SK-N-SH treated with all-trans-retinoic acid at 6 μM for 48 hours (cell line): Measurements from ENCODE around the gene MTFR2.

Experiments
- ATAC-seq: fragments of 200-7000 bp; cut with Tn5 transposase; 3 replicates; pipeline ENCODE4 v1.9.1; 2020; ENCODE audit warnings: mild to moderate bottlenecking, moderate library complexity
- BACH2 ChIP-seq: fragments of 250-450 bp; sonication (Bioruptor Pico); IDR thresholded peaks from 2 replicates; pipeline ENCODE4 v1.9.0; 2021; ENCODE audit warnings: mild to moderate bottlenecking, borderline replicate concordance
- CREB5 ChIP-seq: fragments of 250-450 bp; sonication (Bioruptor Pico); IDR thresholded peaks from 2 replicates; pipeline ENCODE4 v1.5.1; 2020; ENCODE audit warnings: low read depth, mild to moderate bottlenecking, moderate library complexity
- CSDC2 ChIP-seq: fragments of 250-450 bp; sonication (Bioruptor Pico); IDR thresholded peaks from 2 replicates; pipeline ENCODE4 v1.5.0; 2020; ENCODE audit warnings: mild to moderate bottlenecking, moderate library complexity
- CSRNP3 ChIP-seq: fragments of 250-450 bp; sonication (Bioruptor Pico); IDR thresholded peaks from 2 replicates; pipeline ENCODE4 v1.5.1; 2021; ENCODE audit warnings: mild to moderate bottlenecking, moderate library complexity
- ESRRG ChIP-seq: fragments of 250-450 bp; sonication (Bioruptor Pico); IDR thresholded peaks from 2 replicates; pipeline ENCODE4 v1.6.1; 2021; ENCODE audit warnings: mild to moderate bottlenecking
- GLIS3 ChIP-seq: fragments of 250-450 bp; sonication (Bioruptor Pico); IDR thresholded peaks from 2 replicates; pipeline ENCODE4 v1.5.0; 2020; ENCODE audit warnings: mild to moderate bottlenecking, moderate library complexity
- ISL1 ChIP-seq: fragments of 250-450 bp; sonication (Bioruptor Pico); IDR thresholded peaks from 2 replicates; pipeline ENCODE4 v2.1.2; 2022; ENCODE audit warnings: mild to moderate bottlenecking, moderate library complexity
- OSR1 ChIP-seq: fragments of 250-450 bp; sonication (Bioruptor Pico); IDR thresholded peaks from 2 replicates; pipeline ENCODE4 v1.8.0; 2022; ENCODE audit warnings: moderate library complexity, mild to moderate bottlenecking, inconsistent platforms
- PATZ1 ChIP-seq: fragments of 250-450 bp; sonication (Bioruptor Pico); IDR thresholded peaks from 2 replicates; pipeline ENCODE4 v1.8.0; 2020; ENCODE audit warnings: mild to moderate bottlenecking, moderate library complexity, borderline replicate concordance
- POU6F1 ChIP-seq: fragments of 250-450 bp; sonication (Bioruptor Pico); IDR thresholded peaks from 2 replicates; pipeline ENCODE4 v1.8.0; 2021; ENCODE audit warnings: low read depth, mild to moderate bottlenecking, moderate library complexity, borderline replicate concordance
- PPARA ChIP-seq: fragments of 250-450 bp; sonication (Bioruptor Pico); IDR thresholded peaks from 2 replicates; pipeline ENCODE4 v1.5.0; 2020; ENCODE audit warnings: mild to moderate bottlenecking, borderline replicate concordance
- SNAI2 ChIP-seq: fragments of 250-450 bp; sonication (Bioruptor Pico); IDR thresholded peaks from 2 replicates; pipeline ENCODE4 v1.5.0; 2020; ENCODE audit warnings: mild to moderate bottlenecking, moderate library complexity
- TCF4 ChIP-seq: fragments of 250-450 bp; sonication (Bioruptor Pico); IDR thresholded peaks from 2 replicates; pipeline ENCODE4 v1.8.0; 2021; ENCODE audit warnings: mild to moderate bottlenecking, moderate library complexity, borderline replicate concordance
- TOX ChIP-seq: fragments of 250-450 bp; sonication (Bioruptor Pico); IDR thresholded peaks from 2 replicates; pipeline ENCODE4 v1.8.0; 2021; ENCODE audit warnings: mild to moderate bottlenecking, moderate library complexity, borderline replicate concordance
- TSHZ2 ChIP-seq: fragments of 250-450 bp; sonication (Bioruptor Pico); IDR thresholded peaks from 2 replicates; pipeline ENCODE4 v1.5.0; 2020; ENCODE audit warnings: mild to moderate bottlenecking, moderate library complexity
- ZC3H10 ChIP-seq: fragments of 250-450 bp; sonication (Bioruptor Pico); IDR thresholded peaks from 2 replicates; pipeline ENCODE4 v1.5.1; 2021; ENCODE audit warnings: mild to moderate bottlenecking, moderate library complexity
- ZFP3 ChIP-seq: fragments of 250-450 bp; sonication (Bioruptor Pico); IDR thresholded peaks from 2 replicates; pipeline ENCODE4 v1.5.0; 2020; ENCODE audit warnings: mild to moderate bottlenecking, moderate library complexity
- ZNF8 ChIP-seq: fragments of 450-650 bp; formaldehyde crosslinking; IDR thresholded peaks from 2 replicates; pipeline ENCODE4 v1.5.0; 2020; ENCODE audit warnings: mild to moderate bottlenecking, moderate library complexity

MTFR2 gene

GRCh38 chr6:136213012-136213539 lies 37.0 kb downstream of the MTFR2 start:
- TF ChIP-seq TSHZ2 (CRISPR knock-in tag): no peak
- no peak for ATAC-seq

- no peak for TF ChIP-seq POU6F1 (CRISPR knock-in tag)
- TF ChIP-seq TOX: no peak
- no peak for TF ChIP-seq PPARA (CRISPR knock-in tag)
- no peak for TF ChIP-seq BACH2 (CRISPR knock-in tag)
- TF ChIP-seq ISL1: no peak
- TF ChIP-seq TCF4: no peak
- TF ChIP-seq ESRRG: no peak
- no peak for ATAC-seq
Observed at GRCh38 chr6:136212608-136213007, 37.5 kb downstream of the MTFR2 start.

GRCh38 chr6:136210398-136211165 lies 39.5 kb downstream of the MTFR2 start:
- ATAC-seq: no peak
- TF ChIP-seq ISL1: no peak
- no peak for TF ChIP-seq PPARA (CRISPR knock-in tag)
- TF ChIP-seq PATZ1: no peak
- TF ChIP-seq CSRNP3 (CRISPR knock-in tag): no peak
- TF ChIP-seq ESRRG: no peak
- TF ChIP-seq ZC3H10 (CRISPR knock-in tag): no peak
- TF ChIP-seq OSR1: no peak
- no peak for TF ChIP-seq POU6F1 (CRISPR knock-in tag)
- TF ChIP-seq CREB5: no peak
- TF ChIP-seq TSHZ2 (CRISPR knock-in tag): no peak
- no peak for TF ChIP-seq GLIS3
- TF ChIP-seq CSDC2 (CRISPR knock-in tag): no peak
- TF ChIP-seq ZFP3: no peak
- no peak for TF ChIP-seq BACH2 (CRISPR knock-in tag)
- TF ChIP-seq ZNF8: no peak
- TF ChIP-seq TOX: no peak
- TF ChIP-seq SNAI2 (CRISPR knock-in tag): no peak
- TF ChIP-seq, all 23 proteins: peak for 0
